ENCODE measurements around the gene DNMT3A.

DNA sequence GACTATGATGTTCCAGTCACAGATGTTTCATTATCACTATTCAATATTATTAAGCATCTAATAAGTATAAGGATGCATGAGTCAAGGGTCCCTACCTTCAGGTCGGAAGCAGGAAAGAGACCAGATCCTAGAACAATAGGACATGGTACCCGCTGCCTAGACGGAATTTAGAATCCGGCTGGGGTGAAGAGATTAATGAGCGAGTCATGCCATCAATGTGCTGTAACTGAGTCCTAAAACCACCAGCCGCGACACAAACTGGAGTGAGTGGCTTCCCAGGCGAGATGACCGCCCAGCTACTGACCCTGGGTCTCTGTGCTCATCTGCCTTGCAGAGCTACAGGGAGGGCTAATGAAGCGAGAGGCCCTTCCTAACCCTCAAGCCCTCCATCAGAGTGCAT is 73.6 kb downstream of the DNMT3A start:
- TF ChIP-seq, protein P1, sequence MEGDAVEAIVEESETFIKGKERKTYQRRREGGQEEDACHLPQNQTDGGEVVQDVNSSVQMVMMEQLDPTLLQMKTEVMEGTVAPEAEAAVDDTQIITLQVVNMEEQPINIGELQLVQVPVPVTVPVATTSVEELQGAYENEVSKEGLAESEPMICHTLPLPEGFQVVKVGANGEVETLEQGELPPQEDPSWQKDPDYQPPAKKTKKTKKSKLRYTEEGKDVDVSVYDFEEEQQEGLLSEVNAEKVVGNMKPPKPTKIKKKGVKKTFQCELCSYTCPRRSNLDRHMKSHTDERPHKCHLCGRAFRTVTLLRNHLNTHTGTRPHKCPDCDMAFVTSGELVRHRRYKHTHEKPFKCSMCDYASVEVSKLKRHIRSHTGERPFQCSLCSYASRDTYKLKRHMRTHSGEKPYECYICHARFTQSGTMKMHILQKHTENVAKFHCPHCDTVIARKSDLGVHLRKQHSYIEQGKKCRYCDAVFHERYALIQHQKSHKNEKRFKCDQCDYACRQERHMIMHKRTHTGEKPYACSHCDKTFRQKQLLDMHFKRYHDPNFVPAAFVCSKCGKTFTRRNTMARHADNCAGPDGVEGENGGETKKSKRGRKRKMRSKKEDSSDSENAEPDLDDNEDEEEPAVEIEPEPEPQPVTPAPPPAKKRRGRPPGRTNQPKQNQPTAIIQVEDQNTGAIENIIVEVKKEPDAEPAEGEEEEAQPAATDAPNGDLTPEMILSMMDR (IDR thresholded peaks at IDR 0.05): no peak
- no peak for TF ChIP-seq EZH2 (IDR thresholded peaks at IDR 0.05; ENCODE audit: borderline replicate concordance, insufficient read depth, low read depth, low read length, poor library complexity, severe bottlenecking)

Measured in B cell (primary cell).